ENCODE measurements around the gene BMAL1. TPM values are rescaled to one million over a fixed set of nuclear protein-coding genes. Genes with fewer than 3 reads are reported as not detected.
"Not testable (repeated sequence)": the region's sequence is repeated elsewhere in the genome, so short reads cannot be mapped to it uniquely, and the experiment has no call there.

The BMAL1 gene
- polyA plus RNA-seq, 3 donors from 2014 or later: 20.2 to 29.6 (median 20.2) TPM

DNA sequence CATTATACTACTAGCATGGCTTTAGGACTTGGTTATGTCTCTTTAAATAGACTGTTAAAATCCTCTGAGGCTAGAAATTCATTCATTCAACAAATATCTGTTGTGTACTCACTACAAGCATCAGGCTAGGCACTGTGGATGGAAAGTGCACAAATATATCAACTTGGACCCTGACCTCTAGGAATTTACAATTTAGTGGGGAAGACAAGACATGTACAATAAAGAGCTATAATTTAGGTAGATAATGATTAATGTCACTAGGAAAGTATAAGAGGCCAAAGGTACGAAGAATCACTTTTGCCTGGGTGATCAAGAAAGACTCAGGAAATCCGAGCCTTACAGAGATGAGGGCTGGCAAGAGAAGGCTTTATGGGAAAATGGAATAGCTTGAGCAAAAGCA lies 25.6 kb upstream of the BMAL1 start:
- no peak overlapping the region for H3K4me3 Mint-ChIP-seq
- H3K9me3 Mint-ChIP-seq: no peaks in the 10 kb centered on the region
- H3K27me3 Mint-ChIP-seq (ENCODE audit: low read depth in 3 of 3): no peaks in the 10 kb centered on the region
- no peak overlapping the region for H3K27ac Mint-ChIP-seq
- DNase-seq: no peak
- H3K36me3 Mint-ChIP-seq: no peaks in the 10 kb centered on the region
- H3K4me1 Mint-ChIP-seq: no peaks in the 10 kb centered on the region

DNA sequence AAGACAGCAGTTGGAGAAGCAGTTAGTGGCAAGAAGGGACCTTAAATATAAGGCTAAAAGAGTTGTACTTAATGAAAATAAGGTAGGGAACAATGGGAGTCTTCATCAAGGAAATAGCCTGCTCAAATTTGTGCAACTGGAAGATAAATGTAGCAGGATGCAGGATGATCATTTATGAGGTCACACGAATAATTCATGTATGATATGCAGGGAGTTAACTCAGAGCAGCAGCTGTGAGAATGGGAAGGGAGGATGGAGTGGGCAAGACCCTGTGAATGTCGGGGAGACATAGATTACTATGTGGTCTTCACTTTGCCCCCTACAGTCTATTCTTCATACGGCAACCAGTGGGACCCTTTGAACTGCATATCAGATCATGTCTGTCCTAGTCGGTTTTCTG lies 25.2 kb upstream of the BMAL1 start:
- Mint-ChIP-seq H3K36me3 (no peaks in the 10 kb centered on the region), H3K9me3 (no peaks in the 10 kb centered on the region), H3K27me3 (ENCODE audit: low read depth in 3 of 3) (peaks cover 0 to 4% (median 0%) of the 10 kb centered on the region in 3 donors), H3K4me1 (no peaks in the 10 kb centered on the region), H3K4me3 (no peak overlapping the region), H3K27ac (no peak overlapping the region)
- no peak for DNase-seq

DNA sequence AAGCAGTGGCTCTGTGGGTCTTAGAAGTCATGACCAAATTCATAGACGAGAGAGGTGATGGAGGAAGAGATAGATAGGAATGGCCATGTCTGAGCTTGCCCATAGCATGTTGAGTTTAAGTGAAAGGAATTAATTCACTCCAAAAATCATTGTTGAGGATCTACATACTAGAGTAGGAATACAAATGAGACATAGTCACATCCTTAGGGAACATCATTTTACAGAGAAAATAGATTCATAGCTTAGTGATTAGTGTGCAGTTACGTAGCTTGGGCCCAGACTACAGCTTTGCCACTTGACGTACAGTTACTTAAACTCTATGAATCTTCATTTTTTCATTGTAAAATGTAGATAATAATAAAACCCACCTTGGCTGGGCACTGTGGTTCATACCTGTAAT lies 21.4 kb upstream of the BMAL1 start:
- peaks cover 0 to 9% (median 1%) of the 10 kb centered on the region in 3 donors for H3K27me3 Mint-ChIP-seq (ENCODE audit: low read depth in 3 of 3)
- no peaks in the 10 kb centered on the region for H3K4me1 Mint-ChIP-seq
- no peak overlapping the region for H3K27ac Mint-ChIP-seq
- H3K4me3 Mint-ChIP-seq: no peak overlapping the region
- no peak for DNase-seq
- H3K9me3 Mint-ChIP-seq: no peaks in the 10 kb centered on the region
- no peaks in the 10 kb centered on the region for H3K36me3 Mint-ChIP-seq

DNA sequence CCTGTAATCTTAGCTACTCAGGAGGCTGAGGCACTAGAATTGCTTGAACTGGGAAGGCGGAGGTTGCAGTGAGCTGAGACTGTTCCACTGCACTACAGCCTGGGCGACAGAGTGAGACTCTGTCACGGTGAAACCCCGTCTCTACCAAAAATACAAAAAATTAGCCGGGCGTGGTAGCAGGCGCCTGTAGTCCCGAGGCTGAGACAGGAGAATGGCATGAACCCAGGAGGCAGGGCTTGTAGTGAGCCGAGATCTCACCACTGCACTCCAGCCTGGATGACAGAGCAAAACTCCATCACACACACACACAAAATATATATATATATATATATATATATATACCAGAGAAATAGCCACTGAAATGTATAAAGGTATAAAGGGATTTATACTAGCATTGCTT lies 19.5 kb upstream of the BMAL1 start:
- not testable (repeated sequence) for H3K27me3 Mint-ChIP-seq (ENCODE audit: low read depth in 3 of 3); DNase-seq; H3K36me3 Mint-ChIP-seq; H3K9me3 Mint-ChIP-seq; H3K4me1 Mint-ChIP-seq; H3K4me3 Mint-ChIP-seq; H3K27ac Mint-ChIP-seq

DNA sequence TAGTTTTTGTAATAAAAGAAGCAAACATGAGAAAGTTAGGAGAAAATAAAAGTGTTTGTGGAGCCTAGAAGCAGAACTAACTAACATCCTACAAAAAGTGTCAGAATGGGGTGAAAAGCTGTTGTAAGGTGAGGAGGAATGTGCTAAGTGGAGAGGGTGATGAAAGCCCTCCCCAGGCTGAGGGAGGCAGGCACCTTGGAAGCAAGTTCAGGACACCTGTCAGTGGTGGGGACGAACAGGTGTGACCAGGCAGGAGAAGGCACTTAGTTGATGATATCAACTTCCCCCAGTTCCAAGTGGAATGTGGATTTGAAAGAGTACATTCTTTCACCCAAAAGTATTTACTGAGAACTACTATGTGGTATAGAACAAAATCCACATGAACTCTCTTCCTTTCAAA lies 18.7 kb upstream of the BMAL1 start:
- H3K4me3 Mint-ChIP-seq: no peak overlapping the region
- H3K27me3 Mint-ChIP-seq (ENCODE audit: low read depth in 3 of 3): peaks cover 0 to 9% (median 1%) of the 10 kb centered on the region in 3 donors
- H3K36me3 Mint-ChIP-seq: no peaks in the 10 kb centered on the region
- H3K27ac Mint-ChIP-seq: no peak overlapping the region
- no peak for DNase-seq
- H3K4me1 Mint-ChIP-seq: no peaks in the 10 kb centered on the region
- no peaks in the 10 kb centered on the region for H3K9me3 Mint-ChIP-seq

DNA sequence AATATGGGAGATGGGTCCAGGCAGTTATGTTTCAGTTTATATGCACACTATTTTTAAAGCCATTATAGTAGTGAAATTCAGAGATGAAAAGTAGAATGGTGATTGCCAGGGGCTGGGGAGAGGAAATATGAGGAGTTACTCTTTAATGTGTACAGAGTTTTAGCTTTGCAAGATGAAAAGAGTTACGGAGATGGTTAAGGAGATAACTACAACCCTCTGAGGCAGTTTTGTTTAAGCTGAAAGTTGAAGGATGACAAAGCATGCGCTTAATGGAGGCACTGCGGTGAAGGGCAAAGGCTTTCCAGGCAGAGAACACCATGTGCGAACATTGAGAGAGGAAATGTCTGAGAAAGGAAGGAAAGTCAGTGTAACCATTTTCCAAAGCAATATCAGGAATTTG lies 18.2 kb upstream of the BMAL1 start:
- Mint-ChIP-seq H3K9me3 (no peaks in the 10 kb centered on the region), H3K4me1 (no peaks in the 10 kb centered on the region), H3K27ac (no peak overlapping the region), H3K27me3 (ENCODE audit: low read depth in 3 of 3) (peaks cover 0 to 9% (median 1%) of the 10 kb centered on the region in 3 donors), H3K36me3 (no peaks in the 10 kb centered on the region), H3K4me3 (no peak overlapping the region)
- DNase-seq: no peak

DNA sequence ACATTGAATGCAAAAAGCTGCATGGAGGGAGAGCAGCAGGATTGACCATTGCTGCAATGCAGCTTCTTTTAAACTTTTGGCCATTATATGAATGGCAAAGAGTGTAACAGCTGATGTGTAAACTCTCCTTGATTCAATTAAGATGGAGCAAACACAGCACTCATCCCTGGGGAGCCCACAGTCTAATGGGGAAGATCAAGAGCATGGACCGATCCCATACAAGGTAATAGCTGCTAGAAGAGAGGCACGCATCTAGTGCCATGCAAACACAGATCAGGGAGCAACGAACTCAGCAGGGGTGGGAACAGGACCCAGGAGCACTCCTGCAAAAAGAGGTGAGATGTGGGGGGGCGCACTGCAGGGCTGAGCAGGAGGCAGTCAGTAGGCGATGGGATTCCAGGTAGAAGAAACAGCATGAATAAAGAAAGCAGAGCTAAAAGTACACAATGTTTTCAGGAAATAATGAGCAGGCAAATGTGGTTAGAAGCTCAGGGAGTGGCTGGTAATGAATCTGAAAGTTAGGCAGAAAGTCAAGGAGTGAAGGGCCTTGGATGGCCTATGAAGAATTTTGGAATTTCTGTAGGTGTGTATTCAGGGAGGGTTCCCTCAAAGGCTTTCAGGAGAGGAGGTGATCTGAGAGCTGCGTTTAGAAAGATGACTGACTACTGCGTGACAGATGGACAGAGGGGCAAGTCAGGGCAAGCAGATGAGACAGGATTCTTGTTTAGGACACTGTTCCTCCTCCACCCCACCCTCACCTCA lies 17.2 kb upstream of the BMAL1 start:
- peaks cover 0 to 9% (median 3%) of the 10 kb centered on the region in 3 donors for H3K27me3 Mint-ChIP-seq (ENCODE audit: low read depth in 3 of 3)
- no peaks in the 10 kb centered on the region for H3K9me3 Mint-ChIP-seq
- no peak overlapping the region for H3K4me3 Mint-ChIP-seq
- no peak overlapping the region for H3K27ac Mint-ChIP-seq
- no peak for DNase-seq
- H3K36me3 Mint-ChIP-seq: no peaks in the 10 kb centered on the region
- H3K4me1 Mint-ChIP-seq: no peaks in the 10 kb centered on the region

DNA sequence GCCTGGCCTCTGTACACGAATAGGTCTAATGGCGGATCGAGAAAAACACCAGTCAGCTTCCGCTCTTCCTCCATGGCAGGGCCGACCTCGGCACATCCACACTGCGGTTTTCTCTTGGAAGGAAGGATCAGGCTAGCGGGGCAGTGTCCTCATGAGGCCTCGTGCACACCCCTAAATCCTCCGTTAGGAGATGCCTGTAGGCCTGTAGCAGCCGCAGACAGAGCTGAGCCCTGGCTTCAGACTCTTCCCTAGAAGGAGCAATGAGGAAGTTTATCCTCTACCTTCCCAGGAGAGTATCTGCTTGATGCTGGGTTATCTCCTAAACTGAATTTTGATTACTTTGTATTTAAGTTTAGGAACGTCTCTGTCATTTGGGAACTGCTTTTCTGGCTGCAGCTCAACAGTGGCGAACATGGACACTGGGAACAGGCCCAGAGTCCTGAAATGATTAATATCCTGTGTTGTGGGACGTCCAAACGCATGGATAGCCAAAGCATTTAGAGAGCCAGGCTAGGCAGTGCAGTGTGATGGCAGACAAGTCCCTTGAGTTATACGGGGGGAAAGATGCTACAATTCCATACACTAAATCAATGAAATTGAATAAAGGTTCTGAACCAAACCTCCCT lies 16.5 kb upstream of the BMAL1 start:
- Mint-ChIP-seq H3K36me3 (no peaks in the 10 kb centered on the region), H3K4me1 (no peaks in the 10 kb centered on the region), H3K27me3 (ENCODE audit: low read depth in 3 of 3) (peaks cover 0 to 9% (median 3%) of the 10 kb centered on the region in 3 donors), H3K27ac (no peak overlapping the region), H3K4me3 (no peak overlapping the region), H3K9me3 (no peaks in the 10 kb centered on the region)
- DNase-seq: no peak

DNA sequence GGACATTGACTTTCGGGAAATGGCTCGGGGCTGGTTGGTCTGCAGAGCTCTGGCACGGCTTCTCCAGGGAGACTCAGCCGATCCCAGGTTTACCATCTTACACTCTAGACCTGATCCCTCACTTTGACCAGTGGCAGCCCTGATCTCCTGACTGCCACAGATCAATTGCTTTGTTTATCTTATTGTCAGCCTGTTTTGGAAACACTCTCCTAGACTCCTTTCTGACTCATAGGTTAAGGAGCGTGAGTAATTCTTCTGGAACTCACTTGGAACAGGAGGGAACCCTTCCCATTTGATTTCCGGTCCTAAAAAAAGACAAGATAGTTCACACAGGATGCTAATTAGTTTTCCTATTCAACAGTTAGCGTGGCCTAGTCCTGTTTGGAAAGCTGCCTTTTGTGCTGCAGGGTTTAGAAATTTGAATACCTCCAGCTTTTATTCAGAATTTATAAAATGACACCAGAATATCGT lies 16.0 kb upstream of the BMAL1 start:
- no peaks in the 10 kb centered on the region for H3K4me1 Mint-ChIP-seq
- H3K27me3 Mint-ChIP-seq (ENCODE audit: low read depth in 3 of 3): peaks cover 0 to 9% (median 3%) of the 10 kb centered on the region in 3 donors
- no peaks in the 10 kb centered on the region for H3K36me3 Mint-ChIP-seq
- no peak for DNase-seq
- H3K9me3 Mint-ChIP-seq: no peaks in the 10 kb centered on the region
- no peak overlapping the region for H3K27ac Mint-ChIP-seq
- no peak overlapping the region for H3K4me3 Mint-ChIP-seq

DNA sequence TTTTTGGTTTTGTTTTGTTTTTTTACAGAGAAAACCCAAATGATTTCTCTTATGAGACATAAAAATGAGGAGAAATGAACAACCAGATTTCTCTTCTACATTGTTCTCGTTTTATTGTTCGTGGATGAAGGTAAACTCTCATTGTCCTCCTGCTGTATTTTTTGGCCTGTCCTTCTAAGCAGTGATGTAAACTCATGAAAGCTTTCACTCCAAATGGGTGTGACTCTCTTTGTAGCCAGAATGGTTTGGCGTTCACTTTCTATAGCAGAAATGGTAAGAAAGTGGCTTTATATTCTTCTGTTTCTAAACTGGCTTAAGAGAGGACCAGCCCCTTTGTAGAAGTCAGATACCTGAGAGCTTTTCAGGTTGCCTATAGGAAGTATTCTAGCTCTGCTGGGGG lies 15.5 kb upstream of the BMAL1 start:
- DNase-seq: no peak
- no peak overlapping the region for H3K27ac Mint-ChIP-seq

DNA sequence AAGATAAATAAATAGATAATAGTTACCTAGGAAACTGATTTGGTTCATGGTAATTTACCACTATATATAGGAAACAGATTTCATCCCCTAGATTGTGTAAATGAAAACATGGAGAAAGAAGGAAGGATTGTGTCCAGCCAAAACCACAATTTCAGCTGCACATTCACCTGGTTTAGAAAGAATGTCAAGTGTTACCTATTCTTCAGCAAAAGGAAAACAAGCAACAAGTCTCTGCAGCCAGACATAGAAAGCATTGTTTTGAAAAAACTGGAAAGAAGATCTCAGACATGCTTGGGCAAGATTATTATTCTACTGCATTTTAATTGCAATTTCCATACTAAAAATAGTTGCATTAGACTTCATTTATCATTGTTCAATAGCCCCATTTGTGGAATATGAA lies 8.8 kb upstream of the BMAL1 start:
- DNase-seq: no peak
- Mint-ChIP-seq H3K4me3 (no peak overlapping the region), H3K36me3 (peaks cover 0 to 3% (median 0%) of the 10 kb centered on the region in 3 donors), H3K9me3 (no peaks in the 10 kb centered on the region), H3K27ac (no peak overlapping the region), H3K27me3 (ENCODE audit: low read depth in 3 of 3) (peaks cover 3 to 7% (median 6%) of the 10 kb centered on the region in 3 donors), H3K4me1 (no peaks in the 10 kb centered on the region)

More for the DNA sequence above, 15.5 kb upstream of the BMAL1 start:
- Mint-ChIP-seq H3K27me3 (ENCODE audit: low read depth in 3 of 3) (peaks cover 0 to 8% (median 3%) of the 10 kb centered on the region in 3 donors), H3K4me3 (no peak overlapping the region), H3K9me3 (no peaks in the 10 kb centered on the region), H3K4me1 (no peaks in the 10 kb centered on the region), H3K36me3 (no peaks in the 10 kb centered on the region)

DNA sequence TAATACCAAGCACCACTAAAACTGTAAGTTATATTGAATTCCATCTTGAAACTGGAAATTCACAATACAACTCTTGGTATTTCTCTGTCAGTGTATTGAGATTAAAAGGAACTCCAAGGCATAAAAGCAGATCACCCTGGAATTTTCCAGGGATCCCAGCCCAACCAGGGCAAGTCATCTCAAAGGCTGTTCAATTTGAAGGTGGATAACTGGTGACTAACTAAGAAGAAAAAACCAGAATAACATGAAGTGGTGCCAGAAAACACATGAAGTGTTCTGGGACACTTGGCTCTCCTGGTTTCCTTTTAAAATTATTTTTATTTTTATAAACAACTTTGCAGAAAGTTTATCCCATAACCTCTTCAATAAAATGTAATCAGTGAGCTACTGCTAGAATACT lies 7.8 kb upstream of the BMAL1 start:
- Mint-ChIP-seq H3K27ac (no peak overlapping the region), H3K27me3 (ENCODE audit: low read depth in 3 of 3) (peaks cover 5 to 7% (median 6%) of the 10 kb centered on the region in 3 donors), H3K9me3 (no peaks in the 10 kb centered on the region), H3K4me1 (no peaks in the 10 kb centered on the region), H3K4me3 (no peak overlapping the region), H3K36me3 (peaks cover 0 to 3% (median 0%) of the 10 kb centered on the region in 3 donors)
- no peak for DNase-seq

DNA sequence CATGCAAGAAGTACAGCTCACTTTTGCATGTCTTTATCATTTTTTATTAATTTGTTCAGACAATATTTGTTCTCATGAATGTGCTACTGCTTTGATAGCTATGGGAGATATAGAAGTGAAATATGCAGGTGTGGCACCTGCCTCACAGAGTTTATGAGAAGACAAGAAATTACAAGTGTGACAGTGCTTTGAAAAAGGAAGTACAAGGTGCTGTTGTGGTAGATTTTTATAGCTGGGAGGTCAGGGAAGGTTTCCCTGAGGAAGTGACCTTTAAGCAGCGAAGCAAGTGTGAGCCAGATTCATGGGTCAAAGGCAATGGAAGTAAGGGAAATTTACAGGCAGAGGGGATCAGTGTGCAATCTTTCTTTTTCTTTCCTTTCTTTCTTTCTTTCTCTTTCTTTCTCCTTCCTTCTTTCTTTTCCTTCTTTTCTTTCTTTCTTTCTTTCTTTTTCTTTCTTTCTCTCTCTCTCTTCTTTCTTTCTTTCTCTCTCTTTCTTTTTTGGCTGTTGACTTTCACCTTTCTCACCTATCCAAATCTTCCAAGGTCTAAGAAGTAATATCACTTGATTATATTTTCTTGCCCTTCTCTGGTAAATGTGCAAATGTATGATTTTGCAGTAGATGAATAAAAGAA lies 6.4 kb upstream of the BMAL1 start:
- Mint-ChIP-seq H3K27ac (no peak overlapping the region), H3K4me1 (peaks cover 4 to 10% of the 10 kb centered on the region in 2 donors), H3K9me3 (no peaks in the 10 kb centered on the region), H3K4me3 (no peak overlapping the region), H3K27me3 (ENCODE audit: low read depth in 3 of 3) (peaks cover 6 to 13% (median 12%) of the 10 kb centered on the region in 3 donors), H3K36me3 (peaks cover 0 to 3% (median 0%) of the 10 kb centered on the region in 3 donors)
- DNase-seq: no peak

DNA sequence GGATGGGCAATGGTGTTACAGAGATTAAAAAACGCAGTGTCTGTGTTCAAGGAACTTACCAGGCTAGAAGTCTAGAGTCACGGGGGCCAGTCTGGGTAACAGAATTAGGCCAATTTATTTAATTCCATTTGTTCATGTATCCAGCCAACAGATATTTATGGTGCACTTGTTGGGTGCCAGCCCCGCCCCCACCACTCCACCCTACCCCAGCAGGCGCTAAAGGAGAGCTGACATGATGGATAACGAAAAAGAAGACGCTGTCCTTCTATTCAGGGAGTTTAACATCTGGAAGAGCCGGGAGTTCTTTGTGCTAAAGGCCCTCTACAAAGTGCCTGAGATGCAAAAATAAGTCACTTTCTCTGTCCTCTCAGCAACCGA lies 1.1 kb upstream of the BMAL1 start:
- H3K27me3 Mint-ChIP-seq (ENCODE audit: low read depth in 3 of 3): peaks cover 20 to 41% (median 28%) of the 10 kb centered on the region in 3 donors

More for the DNA sequence above, 1.1 kb upstream of the BMAL1 start:
- Mint-ChIP-seq H3K9me3 (peaks cover 0 to 1% (median 0%) of the 10 kb centered on the region in 6 donors), H3K36me3 (no peaks in the 10 kb centered on the region), H3K4me3 (peak overlapping the region; percentile 93 to 97 (median 96)), H3K4me1 (peaks cover 42 to 47% of the 10 kb centered on the region in 2 donors), H3K27ac (peak overlapping the region; percentile 92 to 96 (median 94))
- DNase-seq: no peak
